H7 (cell line): ENCODE measurements around the gene OR8B8. TPM values are rescaled to one million over a fixed set of nuclear protein-coding genes. Genes with fewer than 3 reads are reported as not detected.
"Not testable (repeated sequence)": the region's sequence is repeated elsewhere in the genome, so short reads cannot be mapped to it uniquely, and the experiment has no call there.

Source experiments
- DNase-seq: peaks from one replicate; pipeline ENCODE4 v3.0.0; 2012
- H3K27me3 ChIP-seq: 2 replicates; pipeline ENCODE4 v1.6.0; 2011; ENCODE audit warnings: mild to moderate bottlenecking, low read length; ENCODE audit not compliant: control insufficient read depth, insufficient read depth
- H3K36me3 ChIP-seq: replicated peaks from 2 replicates; pipeline ENCODE4 v1.5.1; 2011; ENCODE audit warnings: low read length; ENCODE audit not compliant: control insufficient read depth, insufficient read depth
- H3K4me3 ChIP-seq: 2 replicates; pipeline ENCODE4 v1.5.1; 2011; ENCODE audit warnings: low read depth, mild to moderate bottlenecking, control low read depth, low read length, moderate library complexity; ENCODE audit not compliant: insufficient read depth
- total RNA-seq: library from RNA; depleted of rRNA; stranded (reverse); fragments of >200 nt; shearing (Covaris generic); gene quantifications from 2 replicates; pipeline ENCODE4 v1.2.3, GENCODE V29; 2014; rRNA removed

OR8B8 gene
- total RNA-seq, 1 experiment from 2014 or later: not detected

DNA sequence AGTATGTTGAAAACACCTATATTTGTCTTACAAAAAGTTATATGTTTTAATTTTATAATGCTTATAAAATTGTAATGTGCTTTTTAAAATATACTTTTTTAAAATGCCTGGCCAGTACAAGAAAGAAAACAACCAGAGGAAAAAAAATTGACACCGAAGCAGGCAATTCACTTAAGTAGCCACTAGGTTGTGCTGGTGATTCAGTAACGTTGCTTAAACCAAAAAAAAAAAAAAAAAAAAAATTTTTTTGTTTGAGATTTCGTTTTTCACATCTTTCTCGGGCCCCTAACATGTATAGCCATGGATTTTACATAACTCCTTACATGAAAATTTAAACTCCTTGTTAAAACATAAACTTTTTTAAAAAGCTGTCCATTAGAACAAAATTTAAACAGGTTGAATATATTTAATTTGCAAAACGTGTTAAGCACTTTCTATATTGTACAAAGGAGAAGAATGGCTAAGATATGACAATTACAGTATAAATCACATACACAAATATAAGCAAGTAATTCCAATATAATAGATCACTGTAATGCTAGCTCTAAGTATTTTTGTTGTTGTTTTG, 30.1 kb downstream of the OR8B8 start:
- no peak overlapping the region for H3K4me3 ChIP-seq

DNA sequence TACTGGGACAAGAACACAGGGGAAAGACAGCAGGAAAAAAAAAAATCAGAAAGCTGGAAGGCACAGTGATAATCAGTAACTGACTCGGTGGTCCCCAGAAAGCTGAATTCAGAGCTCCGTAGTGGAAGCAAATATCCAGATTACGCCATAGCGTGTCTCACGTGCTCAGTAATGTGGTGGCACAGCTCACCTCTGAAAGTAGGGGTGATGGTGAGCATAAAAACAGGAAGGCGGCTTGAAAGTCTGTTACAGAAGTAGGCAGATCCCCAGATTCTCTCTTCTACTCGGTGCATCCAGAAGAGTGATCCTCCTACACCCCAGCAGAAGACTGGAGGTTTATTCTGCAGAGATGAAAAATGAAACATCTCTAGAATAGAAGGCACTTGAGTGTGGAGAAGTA, 35.6 kb downstream of the OR8B8 start:
- Histone ChIP-seq H3K27me3 (no peaks in the 10 kb centered on the region), H3K36me3 (no peaks in the 10 kb centered on the region), H3K4me3 (no peak overlapping the region)
- no peak for DNase-seq

More for the DNA sequence above, 30.1 kb downstream of the OR8B8 start:
- Histone ChIP-seq H3K27me3 (no peaks in the 10 kb centered on the region), H3K36me3 (no peaks in the 10 kb centered on the region)
- peak; percentile 38 for DNase-seq

DNA sequence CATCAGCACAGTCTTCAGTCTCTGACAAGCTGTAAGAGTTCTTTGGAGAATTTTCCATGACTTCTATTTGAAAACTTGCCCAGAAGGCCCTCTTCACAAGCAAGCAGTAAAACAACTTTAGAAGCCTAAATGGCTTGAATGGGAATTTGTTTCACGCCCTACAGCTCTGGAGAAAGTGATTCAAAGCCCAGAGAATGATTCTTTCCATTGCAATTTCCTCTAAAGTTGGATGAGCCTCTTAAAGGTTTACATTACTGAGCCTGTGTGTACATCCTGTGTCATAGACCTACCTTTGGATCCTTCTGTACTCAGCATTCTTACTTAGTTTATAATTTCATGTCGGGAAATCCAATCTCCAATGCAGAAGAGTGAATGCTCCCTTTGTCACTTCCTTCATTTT, 39.9 kb downstream of the OR8B8 start:
- no peaks in the 10 kb centered on the region for H3K36me3 ChIP-seq
- no peak overlapping the region for H3K4me3 ChIP-seq
- H3K27me3 ChIP-seq: no peaks in the 10 kb centered on the region
- no peak for DNase-seq

DNA sequence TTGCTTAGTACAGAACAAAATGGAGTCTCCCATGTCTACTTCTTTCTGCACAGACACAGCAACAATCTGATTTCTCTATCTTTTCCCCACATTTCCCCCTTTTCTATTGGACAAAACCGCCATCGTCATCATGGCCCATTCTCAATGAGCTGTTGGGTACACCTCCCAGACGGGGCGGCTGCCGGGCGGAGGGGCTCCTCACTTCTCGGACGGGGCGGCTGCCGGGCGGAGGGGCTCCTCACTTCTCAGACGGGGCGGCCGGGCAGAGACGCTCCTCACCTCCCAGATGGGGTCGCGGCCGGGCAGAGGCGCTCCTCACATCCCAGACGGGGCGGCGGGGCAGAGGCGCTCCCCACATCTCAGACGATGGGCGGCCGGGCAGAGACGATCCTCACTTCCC, 42.3 kb downstream of the OR8B8 start:
- not testable (repeated sequence) for H3K36me3 ChIP-seq, DNase-seq, H3K27me3 ChIP-seq, H3K4me3 ChIP-seq

DNA sequence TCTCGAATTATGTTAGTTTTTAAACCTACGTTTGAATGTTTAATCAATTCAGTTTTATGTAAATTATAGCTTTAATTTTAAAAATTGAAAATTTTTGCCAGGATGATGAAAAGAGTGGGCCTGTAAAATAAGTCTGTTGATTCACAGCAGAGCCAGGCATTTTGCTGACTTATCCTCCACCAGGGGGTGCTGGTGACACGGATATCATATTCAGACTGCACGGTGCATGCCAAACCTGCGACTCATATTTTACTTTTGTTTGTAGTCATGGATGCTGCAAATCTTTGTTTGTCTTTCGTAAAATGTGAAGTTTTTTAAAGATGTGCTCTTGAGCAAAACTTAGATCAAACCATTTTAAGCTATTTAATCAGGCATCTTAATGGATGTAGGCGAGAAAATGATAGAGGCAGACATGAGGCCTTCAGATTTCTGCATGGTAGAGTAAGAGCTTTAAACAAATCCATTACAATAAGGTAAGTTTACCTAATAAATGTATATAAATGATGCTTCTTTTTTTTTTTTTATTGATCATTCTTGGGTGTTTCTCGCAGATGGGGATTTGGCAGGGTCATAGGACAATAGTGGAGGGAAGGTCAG, 43.1 kb downstream of the OR8B8 start:
- no peaks in the 10 kb centered on the region for H3K27me3 ChIP-seq
- no peak overlapping the region for H3K4me3 ChIP-seq
- H3K36me3 ChIP-seq: no peaks in the 10 kb centered on the region
- peak; percentile 59 for DNase-seq

DNA sequence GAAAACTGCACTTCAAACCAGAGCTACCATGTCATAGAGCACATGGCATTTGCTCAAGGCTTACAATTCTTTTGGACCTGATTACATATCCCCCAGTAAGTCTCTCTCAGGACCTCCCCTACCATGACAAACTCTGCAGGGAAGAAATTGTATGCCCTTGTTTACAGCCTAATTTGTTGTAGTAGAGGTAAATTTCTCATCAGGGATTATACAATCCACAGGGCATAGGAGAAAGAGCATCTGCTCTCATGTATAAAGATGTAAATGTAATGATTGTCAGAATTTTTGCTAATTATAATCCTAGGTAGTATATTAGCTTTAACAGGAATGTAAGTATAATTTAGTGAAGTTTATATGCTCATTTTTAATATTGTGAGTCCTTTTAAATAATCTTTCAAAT, 46.6 kb downstream of the OR8B8 start, which contains the start of gene OR8B3:
OR8B3 (minus strand) TSS at position 101 of the 400 bp plus-strand sequence. CDS start 1,673 bp downstream, outside the sequence.
- Histone ChIP-seq H3K4me3 (no peak within 1 kb of the TSS), H3K36me3 (no peaks in the 10 kb centered on the region), H3K27me3 (no peaks in the 10 kb centered on the region)
- no peak for DNase-seq

DNA sequence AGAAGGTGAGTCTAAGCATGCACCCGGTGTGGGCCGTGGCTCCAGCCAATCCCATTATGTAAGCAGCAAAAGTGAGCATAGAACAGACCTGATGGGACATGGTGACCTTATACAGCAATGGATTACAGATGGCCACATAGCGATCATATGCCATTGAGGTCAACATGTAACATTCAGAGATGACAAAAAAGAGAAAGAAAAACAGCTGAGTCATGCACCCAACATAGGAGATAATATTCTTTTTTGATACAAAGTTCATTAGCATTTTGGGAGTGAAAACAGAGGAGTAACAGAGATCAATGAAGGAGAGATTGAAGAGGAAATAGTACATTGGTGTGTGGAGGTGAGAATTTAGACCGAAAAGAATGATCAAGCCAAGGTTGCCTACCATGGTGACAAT, 48.6 kb downstream of the OR8B8 start:
- not testable (repeated sequence) for H3K4me3 ChIP-seq, H3K36me3 ChIP-seq, H3K27me3 ChIP-seq, DNase-seq

DNA sequence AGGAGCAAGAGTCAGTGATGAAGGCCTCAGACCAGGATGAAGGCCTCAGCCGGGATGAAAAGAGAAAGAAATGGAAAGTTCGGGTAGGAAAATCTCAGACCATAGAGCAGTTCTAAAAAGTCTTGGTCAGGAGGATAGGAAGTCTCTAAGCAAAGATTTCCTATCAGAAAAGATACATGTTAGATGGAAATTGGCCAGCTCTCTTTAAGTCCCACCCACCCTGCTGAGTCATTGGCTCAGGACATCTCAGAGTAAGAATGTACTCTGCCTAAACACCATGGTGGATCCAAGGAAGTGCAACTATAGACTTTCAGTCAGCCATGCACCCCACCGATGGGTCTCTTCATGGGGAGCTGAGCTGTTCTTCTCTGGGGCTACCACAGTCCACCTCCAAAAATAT, 51.1 kb downstream of the OR8B8 start:
- Histone ChIP-seq H3K4me3 (no peak overlapping the region), H3K36me3 (no peaks in the 10 kb centered on the region), H3K27me3 (no peaks in the 10 kb centered on the region)
- DNase-seq: no peak

Other genes starting within 250 kb of the OR8B8 start
- gene OR8G1, start 204.6 kb downstream of the OR8B8 start, total RNA-seq: not detected in 2 replicates
- not detected in 2 replicates for gene OR8G5, start 189.3 kb downstream of the OR8B8 start, total RNA-seq
- gene OR8D1, start 131.7 kb downstream of the OR8B8 start, total RNA-seq: not detected in 2 replicates
- gene OR8D2, start 125.5 kb downstream of the OR8B8 start, total RNA-seq: not detected in 2 replicates
- gene OR8B2, start 61.2 kb downstream of the OR8B8 start, total RNA-seq: not detected in 2 replicates
- not detected in 2 replicates for gene OR8B3, start 46.7 kb downstream of the OR8B8 start, total RNA-seq
- gene OR8B4, start 20.8 kb downstream of the OR8B8 start, total RNA-seq: not detected in 2 replicates
- not detected in 2 replicates for gene OR8B12, start 98.0 kb upstream of the OR8B8 start, total RNA-seq
- gene OR8A1, start 124.3 kb upstream of the OR8B8 start, total RNA-seq: not detected in 2 replicates
- not detected in 2 replicates for gene PANX3, start 165.7 kb upstream of the OR8B8 start, total RNA-seq
- gene TBRG1, start 177.2 kb upstream of the OR8B8 start, total RNA-seq: 21.1 and 26.2 TPM in 2 replicates
- gene SIAE, start 228.0 kb upstream of the OR8B8 start, total RNA-seq: 1.6 and 2.6 TPM in 2 replicates
- gene SPA17, start 228.2 kb upstream of the OR8B8 start, total RNA-seq: 9.6 and 9.8 TPM in 2 replicates